H4 (cell line): Measurements from ENCODE around the gene PIP4K2B. TPM values are rescaled to one million over a fixed set of nuclear protein-coding genes. Genes with fewer than 3 reads are reported as not detected.

Experiments
- DNase-seq: peaks from one replicate; pipeline ENCODE4 v3.0.0-alpha.2; 2015; ENCODE audit warnings: low spot score
- total RNA-seq: library from RNA; depleted of rRNA; stranded (reverse); fragments of >200 nt; shearing (Covaris generic); gene quantifications from 2 replicates; pipeline ENCODE4 v1.2.3, GENCODE V29; 2014

PIP4K2B gene
- total RNA-seq, 1 experiment from 2014 or later, result 24.6 TPM

- DNase-seq, result no peak
Measured at GRCh38 chr17:38746004-38746848, 53.1 kb downstream of the PIP4K2B start.

- no peak for DNase-seq
Measured at GRCh38 chr17:38745545-38745944, 53.8 kb downstream of the PIP4K2B start.

- no peak for DNase-seq
Measured at GRCh38 chr17:38743556-38744171, 55.7 kb downstream of the PIP4K2B start.

- no peak for DNase-seq
Measured at GRCh38 chr17:38742411-38743308, 56.7 kb downstream of the PIP4K2B start.

- no peak for DNase-seq
Measured at GRCh38 chr17:38741921-38742410, 57.4 kb downstream of the PIP4K2B start.

- no peak for DNase-seq
Measured at GRCh38 chr17:38741461-38741860, 57.9 kb downstream of the PIP4K2B start.

- no peak for DNase-seq
Measured at GRCh38 chr17:38740806-38741205, 58.5 kb downstream of the PIP4K2B start.

- DNase-seq, result no peak
Measured at GRCh38 chr17:38740044-38740443, 59.3 kb downstream of the PIP4K2B start.

- no peak for DNase-seq
Measured at GRCh38 chr17:38739305-38739704, 60.1 kb downstream of the PIP4K2B start.

GRCh38 chr17:38738686-38739085, 60.7 kb downstream of the PIP4K2B start:
- no peak for DNase-seq

- no peak for DNase-seq
Measured at GRCh38 chr17:38738007-38738662, 61.2 kb downstream of the PIP4K2B start.

- no peak for DNase-seq
Measured at GRCh38 chr17:38735161-38735997, 64.0 kb downstream of the PIP4K2B start.

GRCh38 chr17:38733982-38734973, 65.1 kb downstream of the PIP4K2B start:
- DNase-seq, result no peak

- no peak for DNase-seq
Measured at GRCh38 chr17:38733282-38733981, 65.9 kb downstream of the PIP4K2B start.

- DNase-seq, result no peak
Measured at GRCh38 chr17:38732376-38733281, 66.7 kb downstream of the PIP4K2B start.

GRCh38 chr17:38731526-38732294, 67.6 kb downstream of the PIP4K2B start:
- DNase-seq, result no peak
